ENCODE results near the gene KLF3. TPM values are rescaled to one million over a fixed set of nuclear protein-coding genes. Genes with fewer than 3 reads are reported as not detected.

Gene KLF3
- total RNA-seq, 1 experiment from 2014 or later, result 16.8 TPM

DNA sequence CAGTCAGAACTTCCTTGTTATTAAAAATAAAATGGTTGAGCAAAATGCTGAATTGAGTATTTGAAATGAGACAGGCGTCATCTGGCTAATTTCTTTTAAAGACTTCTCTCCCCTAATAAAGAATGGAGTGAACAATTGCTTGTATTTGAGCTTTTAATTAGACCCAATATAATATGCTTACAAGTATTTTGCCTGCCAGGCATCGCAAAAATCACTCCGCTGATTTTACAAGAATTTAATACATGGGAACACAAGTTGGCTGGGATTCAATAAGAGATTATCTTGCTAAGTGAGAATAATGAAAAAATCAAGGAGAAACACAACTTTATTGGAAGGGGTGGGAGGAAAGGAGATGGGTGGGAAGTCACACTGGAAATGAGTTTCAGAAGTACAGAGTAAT is 52.3 kb downstream of the KLF3 start:
- Mint-ChIP-seq H3K4me1 (no peaks in the 10 kb centered on the region), H3K4me3 (no peak overlapping the region), H3K27me3 (ENCODE audit: low read depth) (no peaks in the 10 kb centered on the region; the same call in 1 of the 2 replicates), H3K36me3 (peaks cover 6% of the 10 kb centered on the region; the same call in 1 of the 2 replicates), H3K27ac (no peak overlapping the region), H3K9me3 (peaks cover 23% of the 10 kb centered on the region)
- CTCF ChIA-PET, result no interaction called here
- DNase-seq (ENCODE audit: low spot score), result no peak
- no peak for ATAC-seq
- TF ChIP-seq, protein P1, sequence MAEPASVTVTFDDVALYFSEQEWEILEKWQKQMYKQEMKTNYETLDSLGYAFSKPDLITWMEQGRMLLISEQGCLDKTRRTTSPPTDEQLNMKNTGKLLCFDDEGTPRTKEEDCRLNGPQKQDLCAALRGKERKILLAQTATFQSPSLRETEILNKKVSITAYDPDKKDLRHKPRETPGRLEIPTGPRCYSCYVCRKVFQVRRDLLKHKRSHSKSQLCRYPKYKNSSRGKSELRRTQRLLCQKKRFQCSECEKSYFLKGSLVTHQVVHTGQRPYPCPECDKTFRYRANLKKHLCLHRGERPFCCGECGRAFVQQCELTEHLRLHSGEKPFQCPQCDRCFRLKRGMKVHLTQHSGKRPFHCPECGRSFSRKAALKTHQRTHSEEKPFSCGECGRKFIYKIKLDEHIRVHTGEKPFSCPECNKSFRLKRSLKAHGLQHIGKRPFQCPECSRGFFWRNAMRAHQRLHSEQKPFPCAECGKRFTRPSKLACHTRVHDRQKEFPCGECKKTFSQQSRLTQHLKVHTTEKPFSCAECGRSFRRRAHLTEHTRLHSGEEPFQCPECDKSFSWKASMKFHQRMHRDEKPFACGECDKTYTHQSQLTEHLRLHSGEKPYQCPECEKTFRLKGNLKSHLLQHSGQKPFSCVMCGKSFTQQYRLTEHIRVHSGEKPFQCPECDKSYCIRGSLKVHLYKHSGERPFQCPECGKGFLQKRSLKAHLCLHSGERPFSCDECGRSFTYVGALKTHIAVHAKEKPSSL (CRISPR knock-in tag; conservative IDR thresholded peaks at IDR 0.05), result no peak
- TF ChIP-seq NFATC4 (CRISPR knock-in tag; IDR thresholded peaks at IDR 0.05), result no peak
- no peak for TF ChIP-seq CDX4 (CRISPR knock-in tag; IDR thresholded peaks at IDR 0.05; ENCODE audit: borderline replicate concordance)
- no peak for TF ChIP-seq IRF2 (CRISPR knock-in tag; IDR thresholded peaks at IDR 0.05; ENCODE audit: borderline replicate concordance, low read depth)
- no peak for TF ChIP-seq TP53 (CRISPR knock-in tag; IDR thresholded peaks at IDR 0.05)
- TF ChIP-seq, protein P2, sequence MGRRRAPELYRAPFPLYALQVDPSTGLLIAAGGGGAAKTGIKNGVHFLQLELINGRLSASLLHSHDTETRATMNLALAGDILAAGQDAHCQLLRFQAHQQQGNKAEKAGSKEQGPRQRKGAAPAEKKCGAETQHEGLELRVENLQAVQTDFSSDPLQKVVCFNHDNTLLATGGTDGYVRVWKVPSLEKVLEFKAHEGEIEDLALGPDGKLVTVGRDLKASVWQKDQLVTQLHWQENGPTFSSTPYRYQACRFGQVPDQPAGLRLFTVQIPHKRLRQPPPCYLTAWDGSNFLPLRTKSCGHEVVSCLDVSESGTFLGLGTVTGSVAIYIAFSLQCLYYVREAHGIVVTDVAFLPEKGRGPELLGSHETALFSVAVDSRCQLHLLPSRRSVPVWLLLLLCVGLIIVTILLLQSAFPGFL (CRISPR knock-in tag; IDR thresholded peaks at IDR 0.05; ENCODE audit: borderline replicate concordance), result no peak
- TF ChIP-seq E2F5 (CRISPR knock-in tag; IDR thresholded peaks at IDR 0.05), result no peak
- TF ChIP-seq SOX15 (CRISPR knock-in tag; IDR thresholded peaks at IDR 0.05), result no peak
- no peak for TF ChIP-seq ELF4 (CRISPR knock-in tag; IDR thresholded peaks at IDR 0.05; ENCODE audit: low read depth)
- no peak for TF ChIP-seq SMAD4 (CRISPR knock-in tag; IDR thresholded peaks at IDR 0.05)
- TF ChIP-seq JUN (CRISPR knock-in tag; IDR thresholded peaks at IDR 0.05), result no peak
- no peak for TF ChIP-seq NR1H2 (CRISPR knock-in tag; IDR thresholded peaks at IDR 0.05)
- TF ChIP-seq TEAD4 (CRISPR knock-in tag; IDR thresholded peaks at IDR 0.05), result no peak
- TF ChIP-seq ZNF138 (CRISPR knock-in tag; conservative IDR thresholded peaks at IDR 0.05), result no peak
- TF ChIP-seq EMX1 (CRISPR knock-in tag; IDR thresholded peaks at IDR 0.05), result no peak
- POLR2A ChIA-PET, result no interaction called here

DNA sequence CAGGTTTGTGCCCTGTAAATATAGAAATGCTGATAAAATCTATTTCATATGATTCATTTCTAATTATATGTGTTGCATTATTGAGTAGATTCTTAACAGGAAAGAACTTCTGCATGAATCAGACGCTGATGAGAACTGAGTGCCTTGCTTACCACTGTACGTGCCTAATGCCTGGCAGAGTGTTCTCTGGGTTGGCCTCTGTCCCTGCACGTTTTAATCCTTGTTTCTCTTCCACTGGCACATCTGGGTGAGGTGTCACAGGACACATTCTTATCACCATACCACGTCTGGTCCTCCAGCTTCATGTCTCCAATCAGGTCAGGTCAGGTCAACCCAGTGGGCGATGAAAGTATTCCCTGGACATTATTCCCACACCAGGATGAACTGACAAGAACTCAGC is 53.6 kb downstream of the KLF3 start:
- ATAC-seq (no peak), DNase-seq (ENCODE audit: low spot score) (no peak)
- CTCF ChIA-PET, result no interaction called here
- peaks cover 18% of the 10 kb centered on the region for H3K9me3 Mint-ChIP-seq
- H3K27ac Mint-ChIP-seq, result no peak overlapping the region
- TF ChIP-seq CBFB (CRISPR knock-in tag; IDR thresholded peaks at IDR 0.05; ENCODE audit: low read depth) (no peak), GABPB1 (CRISPR knock-in tag; IDR thresholded peaks at IDR 0.05) (no peak), AFF4 (CRISPR knock-in tag; IDR thresholded peaks at IDR 0.05; ENCODE audit: borderline replicate concordance) (no peak), ZBTB21 (CRISPR knock-in tag; IDR thresholded peaks at IDR 0.05; ENCODE audit: borderline replicate concordance) (no peak), EMX1 (CRISPR knock-in tag; IDR thresholded peaks at IDR 0.05) (no peak), ZMAT4 (CRISPR knock-in tag; IDR thresholded peaks at IDR 0.05) (no peak), ZNF138 (CRISPR knock-in tag; conservative IDR thresholded peaks at IDR 0.05) (no peak)
- H3K36me3 Mint-ChIP-seq, result 0 out of 2 replicates have a peak, but pooled peaks cover 2% of the 10 kb centered on the region
- POLR2A ChIA-PET, result no interaction called here
- H3K4me3 Mint-ChIP-seq, result no peak overlapping the region
- no peaks in the 10 kb centered on the region for H3K4me1 Mint-ChIP-seq
- H3K27me3 Mint-ChIP-seq (ENCODE audit: low read depth), result no peaks in the 10 kb centered on the region; the same call in 1 of the 2 replicates

Data from WTC11 (cell line).